ENCODE measurements around the gene PAFAH1B1. TPM values are rescaled to one million over a fixed set of nuclear protein-coding genes. Genes with fewer than 3 reads are reported as not detected.

The PAFAH1B1 gene
- total RNA-seq, 2 experiments from 2014 or later = 165 to 169 TPM

- Mint-ChIP-seq H3K4me3 (no peak overlapping the region), H3K4me1 (peaks cover 39% of the 10 kb centered on the region), H3K9me3 (no peaks in the 10 kb centered on the region), H3K36me3 (ENCODE audit: low read depth) (peaks cover 2% of the 10 kb centered on the region), H3K27ac (peak overlapping the region; percentile 22), H3K27me3 (no peaks in the 10 kb centered on the region)
- DNase-seq = no peak
- ChIA-PET CTCF (interaction anchor here (0.6 to 1.2 kb wide), 3 partner anchors 10 to 179 kb away, joined by 3 to 6 read pairs (median 4); no protein-coding TSS in a partner anchor), POLR2A (no interaction called here)
Observed at GRCh38 chr17:2707721-2708584, 114.5 kb downstream of the PAFAH1B1 start.

- Mint-ChIP-seq H3K9me3 (no peaks in the 10 kb centered on the region), H3K27ac (peak overlapping the region; percentile 22), H3K4me1 (peaks cover 41% of the 10 kb centered on the region), H3K27me3 (no peaks in the 10 kb centered on the region), H3K36me3 (ENCODE audit: low read depth) (no peaks in the 10 kb centered on the region), H3K4me3 (peak overlapping the region; percentile 78)
- CTCF ChIA-PET = interaction anchor here (0.6 kb wide), 1 partner anchor 116 kb away, joined by 3 read pairs; no protein-coding TSS in a partner anchor
- DNase-seq = no peak
- POLR2A ChIA-PET = no interaction called here
Observed at GRCh38 chr17:2708585-2709182, 115.2 kb downstream of the PAFAH1B1 start.

GRCh38 chr17:2709183-2709661, 115.8 kb downstream of the PAFAH1B1 start:
- peaks cover 43% of the 10 kb centered on the region for H3K4me1 Mint-ChIP-seq

GRCh38 chr17:2710071-2710802, 116.8 kb downstream of the PAFAH1B1 start:
- POLR2A ChIA-PET = no interaction called here
- DNase-seq = no peak
- peak overlapping the region; percentile 80 for H3K27ac Mint-ChIP-seq
- no peaks in the 10 kb centered on the region for H3K36me3 Mint-ChIP-seq (ENCODE audit: low read depth)
- H3K4me3 Mint-ChIP-seq = peak overlapping the region; percentile 78
- no peaks in the 10 kb centered on the region for H3K9me3 Mint-ChIP-seq
- CTCF ChIA-PET = interaction anchor here (0.9 to 1.4 kb wide), 3 partner anchors 21 to 328 kb away, joined by 3 to 5 read pairs (median 4); no protein-coding TSS in a partner anchor
- peaks cover 43% of the 10 kb centered on the region for H3K4me1 Mint-ChIP-seq
- no peaks in the 10 kb centered on the region for H3K27me3 Mint-ChIP-seq

More at GRCh38 chr17:2709183-2709661, 115.8 kb downstream of the PAFAH1B1 start:
- Mint-ChIP-seq H3K36me3 (ENCODE audit: low read depth) (no peaks in the 10 kb centered on the region), H3K27ac (peak overlapping the region; percentile 80), H3K4me3 (peak overlapping the region; percentile 78), H3K9me3 (no peaks in the 10 kb centered on the region), H3K27me3 (no peaks in the 10 kb centered on the region)
- CTCF ChIA-PET = interaction anchor here (1.4 kb wide), 1 partner anchor 327 kb away, joined by 4 read pairs; no protein-coding TSS in a partner anchor
- POLR2A ChIA-PET = no interaction called here
- DNase-seq = no peak

- Mint-ChIP-seq H3K27ac (peak overlapping the region; percentile 80), H3K4me1 (peaks cover 40% of the 10 kb centered on the region), H3K4me3 (peak overlapping the region; percentile 86), H3K36me3 (ENCODE audit: low read depth) (no peaks in the 10 kb centered on the region), H3K27me3 (no peaks in the 10 kb centered on the region), H3K9me3 (no peaks in the 10 kb centered on the region)
- DNase-seq = peak; percentile 32
- ChIA-PET CTCF (interaction anchor here (1.3 to 1.4 kb wide), 2 partner anchors 25 to 328 kb away, joined by 4 to 5 read pairs; no protein-coding TSS in a partner anchor), POLR2A (no interaction called here)
Observed at GRCh38 chr17:2710803-2711607, 117.6 kb downstream of the PAFAH1B1 start.

- H3K9me3 Mint-ChIP-seq = no peaks in the 10 kb centered on the region
- CTCF ChIA-PET = no interaction called here
- no peaks in the 10 kb centered on the region for H3K27me3 Mint-ChIP-seq
- POLR2A ChIA-PET = no interaction called here
- peak within 1 kb of the TSS; percentile 86 for H3K4me3 Mint-ChIP-seq
- no peaks in the 10 kb centered on the region for H3K36me3 Mint-ChIP-seq (ENCODE audit: low read depth)
- peak within 1 kb of the TSS; percentile 95 for H3K27ac Mint-ChIP-seq
- DNase-seq = peak; percentile 95
- H3K4me1 Mint-ChIP-seq = peaks cover 41% of the 10 kb centered on the region
Observed at GRCh38 chr17:2711608-2712299, 118.3 kb downstream of the PAFAH1B1 start, which contains the start of gene CLUH. CLUH (minus strand) TSS chr17:2711764; CDS start chr17:2711661, 103 bp downstream.

GRCh38 chr17:2712300-2713043, 119.0 kb downstream of the PAFAH1B1 start:
- H3K27ac Mint-ChIP-seq = peak overlapping the region; percentile 95
- H3K9me3 Mint-ChIP-seq = no peaks in the 10 kb centered on the region
- H3K36me3 Mint-ChIP-seq (ENCODE audit: low read depth) = no peaks in the 10 kb centered on the region
- peak overlapping the region; percentile 86 for H3K4me3 Mint-ChIP-seq
- no peak for DNase-seq
- ChIA-PET CTCF (interaction anchor here (1.3 kb wide), 1 partner anchor 9 kb away, joined by 5 read pairs; no protein-coding TSS in a partner anchor), POLR2A (no interaction called here)
- no peaks in the 10 kb centered on the region for H3K27me3 Mint-ChIP-seq
- peaks cover 43% of the 10 kb centered on the region for H3K4me1 Mint-ChIP-seq

GRCh38 chr17:2713881-2714280, 120.4 kb downstream of the PAFAH1B1 start:
- ChIA-PET CTCF (interaction anchor here (0.6 to 1.3 kb wide), 2 partner anchors 8 to 250 kb away, joined by 3 to 5 read pairs; no protein-coding TSS in a partner anchor), POLR2A (no interaction called here)
- no peak for DNase-seq
- Mint-ChIP-seq H3K4me1 (peaks cover 37% of the 10 kb centered on the region), H3K27me3 (no peaks in the 10 kb centered on the region), H3K36me3 (ENCODE audit: low read depth) (no peaks in the 10 kb centered on the region), H3K27ac (no peak overlapping the region), H3K4me3 (no peak overlapping the region), H3K9me3 (no peaks in the 10 kb centered on the region)

GRCh38 chr17:2716649-2717048, 123.2 kb downstream of the PAFAH1B1 start:
- DNase-seq = no peak
- H3K27ac Mint-ChIP-seq = no peak overlapping the region
- H3K36me3 Mint-ChIP-seq (ENCODE audit: low read depth) = no peaks in the 10 kb centered on the region
- no peaks in the 10 kb centered on the region for H3K9me3 Mint-ChIP-seq
- peaks cover 17% of the 10 kb centered on the region for H3K4me1 Mint-ChIP-seq
- CTCF ChIA-PET = no interaction called here
- H3K27me3 Mint-ChIP-seq = no peaks in the 10 kb centered on the region
- POLR2A ChIA-PET = no interaction called here
- no peak overlapping the region for H3K4me3 Mint-ChIP-seq

GRCh38 chr17:2718150-2718938, 124.9 kb downstream of the PAFAH1B1 start:
- Mint-ChIP-seq H3K36me3 (ENCODE audit: low read depth) (no peaks in the 10 kb centered on the region), H3K4me1 (peaks cover 10% of the 10 kb centered on the region), H3K27me3 (peaks cover 9% of the 10 kb centered on the region), H3K9me3 (no peaks in the 10 kb centered on the region), H3K27ac (no peak overlapping the region), H3K4me3 (no peak overlapping the region)
- DNase-seq = no peak
- ChIA-PET POLR2A (interaction anchor here (0.7 kb wide), 1 partner anchor 44 kb away, joined by 3 read pairs; no protein-coding TSS in a partner anchor), CTCF (no interaction called here)
